MM.1S (cell line): ENCODE data around the gene UBLCP1.
"Not testable (repeated sequence)": the region's sequence is repeated elsewhere in the genome, so short reads cannot be mapped to it uniquely, and the experiment has no call there.

ENCODE experiments used
- CTCF ChIP-seq: fragments of 300-600 bp; sonication (generic); IDR thresholded peaks from 2 replicates; pipeline ENCODE4 v1.5.1; 2016; ENCODE audit warnings: antibody characterized with exemption, low read length, mixed read lengths
- EZH2 ChIP-seq: fragments of 300-600 bp; sonication (generic); optimal IDR thresholded peaks from 2 replicates; pipeline ENCODE3; 2017; ENCODE audit warnings: low read depth, mild to moderate bottlenecking, antibody characterized with exemption, low read length, mixed read lengths

- TF ChIP-seq EZH2, CTCF: not testable (repeated sequence)
Observed at GRCh38 chr5:159301929-159302860, 39.1 kb downstream of the UBLCP1 start.
